HepG2 (cell line): ENCODE results near the gene LMAN2L. TPM values are rescaled to one million over a fixed set of nuclear protein-coding genes. Genes with fewer than 3 reads are reported as not detected.

Experiments
- ATAC-seq: fragments of 200-7000 bp; cut with Tn5 transposase; 3 replicates; pipeline ENCODE4 v1.9.1; 2020; ENCODE audit warnings: mild to moderate bottlenecking, moderate library complexity
- BruUV-seq: library from RNA; stranded (reverse); fragments of 400-500 nt; replicated peaks from 2 replicates; lab custom pipeline; 2021; lab: Mats Ljungman, UMichigan
- CTCF ChIA-PET: fragments of 300-600 bp; formaldehyde crosslinking; extraction: SDS; loops from one replicate; lab custom pipeline; 2021; ENCODE audit warnings: low total read pairs, inconsistent platforms, low intra/inter-chr PET ratio; lab: Yijun Ruan, JAX
- POLR2A ChIA-PET: fragments of 350-600 bp; sonication (Branson Sonifier 250); formaldehyde crosslinking; loops from one replicate; lab custom pipeline; 2020; ENCODE audit warnings: antibody characterized with exemption, inconsistent platforms; lab: Yijun Ruan, JAX
- DNase-seq: peaks from one replicate; pipeline ENCODE4 v3.0.0-alpha.2; 2015; ENCODE audit warnings: low spot score
- FAIRE-seq: peaks from 3 replicates; lab custom pipeline; 2011; peaks lifted over from hg19 to GRCh38; lab: Jason Lieb, UNC
- H2AFZ ChIP-seq: one replicate; pipeline ENCODE4 v1.6.1; 2011; ENCODE audit warnings: low read length, inconsistent platforms
- H3K27ac ChIP-seq: fragments of 300-600 bp; 3 replicates; pipeline ENCODE4 v1.8.0; 2011; ENCODE audit warnings: mixed run types, mild to moderate bottlenecking, mixed read lengths, low read length, inconsistent platforms; ENCODE audit not compliant: insufficient read depth; ENCODE audit errors: extremely low read length
- H3K27me3 ChIP-seq, 2 experiments: fragments of 200-600 bp in 1 of 2; 2 replicates in 1 of 2; 3 replicates in 1 of 2; pipeline versions ENCODE4 v1.6.0 to v1.8.0; 2011; ENCODE audit warnings: low read length in 2 of 2, mild to moderate bottlenecking in 2 of 2, moderate library complexity in 2 of 2, inconsistent platforms in 1 of 2; ENCODE audit not compliant: insufficient read depth in 2 of 2, control insufficient read depth in 1 of 2
- H3K36me3 ChIP-seq, 2 experiments: fragments of 200-600 bp in 1 of 2; replicated peaks in 1 of 2; 2 replicates in 1 of 2; 3 replicates in 1 of 2; pipeline versions ENCODE4 v1.5.1 to v1.8.0; 2011; ENCODE audit warnings: low read length in 2 of 2, inconsistent platforms in 1 of 2; ENCODE audit not compliant: insufficient read depth in 2 of 2, control insufficient read depth in 1 of 2
- H3K4me1 ChIP-seq: 2 replicates; pipeline ENCODE4 v1.5.1; 2012; ENCODE audit warnings: low read length, inconsistent platforms; ENCODE audit not compliant: insufficient read depth
- H3K4me2 ChIP-seq: 2 replicates; pipeline ENCODE4 v1.6.0; 2011; ENCODE audit warnings: low read depth, low read length, inconsistent platforms
- H3K4me3 ChIP-seq, 3 experiments: fragments of 200-600 bp in 1 of 3; sonication (generic), shearing (Covaris generic) in 1 of 3; replicated peaks in 1 of 3; 2 replicates each; pipeline ENCODE4 v1.5.1; 2011 to 2016; ENCODE audit warnings: low read length in 3 of 3, inconsistent platforms in 2 of 3, low read depth in 2 of 3, mild to moderate bottlenecking in 2 of 3, control low read depth in 1 of 3, mixed read lengths in 1 of 3; ENCODE audit not compliant: insufficient read depth in 1 of 3
- H3K79me2 ChIP-seq: one replicate; pipeline ENCODE4 v1.6.1; 2011; ENCODE audit warnings: low read length, inconsistent platforms; ENCODE audit not compliant: insufficient read depth
- H3K9ac ChIP-seq: 2 replicates; pipeline ENCODE4 v1.6.0; 2011; ENCODE audit warnings: mild to moderate bottlenecking, low read depth, low read length, inconsistent platforms; ENCODE audit not compliant: insufficient read depth
- H3K9me3 ChIP-seq: 2 replicates; pipeline ENCODE4 v1.5.1; 2012; ENCODE audit warnings: mild to moderate bottlenecking, low read length
- H4K20me1 ChIP-seq: 2 replicates; pipeline ENCODE4 v1.6.0; 2011; ENCODE audit warnings: inconsistent platforms, mild to moderate bottlenecking, low read length, moderate library complexity; ENCODE audit not compliant: insufficient read depth
- DPF2 ChIP-seq: sonication (generic); formaldehyde crosslinking; IDR thresholded peaks from 2 replicates; pipeline ENCODE4 v1.4.0; 2020; ENCODE audit warnings: mild to moderate bottlenecking, low read depth, missing genetic modification reagents, borderline replicate concordance
- ELF3 ChIP-seq: IDR thresholded peaks from 2 replicates; pipeline ENCODE4 v1.6.1; 2016; ENCODE audit warnings: missing genetic modification reagents, missing compliant biosample characterization
- GABPB1 ChIP-seq: IDR thresholded peaks from 2 replicates; pipeline ENCODE4 v1.6.1; 2016; ENCODE audit warnings: mild to moderate bottlenecking, missing genetic modification reagents, moderate library complexity, missing compliant biosample characterization
- MAX ChIP-seq: IDR thresholded peaks from 2 replicates; pipeline ENCODE4 v1.6.1; 2012; ENCODE audit warnings: inconsistent platforms
- MXD1 ChIP-seq: sonication (generic); formaldehyde crosslinking; IDR thresholded peaks from 2 replicates; pipeline ENCODE4 v1.4.0; 2020; ENCODE audit warnings: mild to moderate bottlenecking, missing genetic modification reagents
- NONO ChIP-seq, 2 experiments: fragments of 450-650 bp in 1 of 2; sonication (generic) in 1 of 2; formaldehyde crosslinking in 1 of 2; IDR thresholded peaks in 1 of 2; conservative IDR thresholded peaks in 1 of 2; 2 replicates each; pipeline versions ENCODE4 v1.6.1 to v1.8.0; 2017 to 2022; ENCODE audit warnings: mild to moderate bottlenecking in 1 of 2, missing genetic modification reagents in 1 of 2, moderate library complexity in 1 of 2
- UBTF ChIP-seq: sonication (generic); formaldehyde crosslinking; IDR thresholded peaks from 2 replicates; pipeline ENCODE4 v1.4.0; 2020; ENCODE audit warnings: mild to moderate bottlenecking, missing genetic modification reagents
- ZBTB14 ChIP-seq: sonication (generic); formaldehyde crosslinking; IDR thresholded peaks from 2 replicates; pipeline ENCODE4 v1.4.0; 2020; ENCODE audit warnings: missing genetic modification reagents
- ZNF687 ChIP-seq: sonication (generic); formaldehyde crosslinking; IDR thresholded peaks from 2 replicates; pipeline ENCODE4 v1.5.1; 2020; ENCODE audit warnings: mild to moderate bottlenecking, missing genetic modification reagents, moderate library complexity
- ZNF724P ChIP-seq: sonication (generic); formaldehyde crosslinking; IDR thresholded peaks from 2 replicates; pipeline ENCODE4 v1.8.0; 2022; ENCODE audit warnings: missing genetic modification reagents, borderline replicate concordance
- ZSCAN22 ChIP-seq: sonication (generic); formaldehyde crosslinking; IDR thresholded peaks from 2 replicates; pipeline ENCODE4 v1.4.0; 2020; ENCODE audit warnings: mild to moderate bottlenecking, missing genetic modification reagents
- WGBS: methylation state at CpG from one replicate; pipeline ENCODE4 v1.1.6; 2017; ENCODE audit warnings: low lambda C conversion rate; 5-methylcytosine and 5-hydroxymethylcytosine counted together
- in situ Hi-C: cut with HindIII; loops from 2 replicates; pipeline ENCODE4 v1.10.0; 2017; ENCODE audit warnings: low pct_unique_long_range_greater_than_20kb; ENCODE audit not compliant: extremely low pct_ligation_motif_present
- intact Hi-C: fragments of 100-400 bp; cut with micrococcal nuclease; formaldehyde crosslinking; loops from one replicate; pipeline ENCODE4 v1.10.0; 2022; ENCODE audit not compliant: unreplicated experiment
- polyA plus RNA-seq, 8 experiments: library from polyadenylated mRNA; depleted of rRNA in 3 of 8; stranded (reverse) in 7 of 8; unstranded in 1 of 8; fragments of >200 nt; fragmentation: Illumina TruSeq in 4 of 8; extraction: Trizol in 4 of 8; gene quantifications; 2 replicates each; pipeline versions ENCODE4 v1.2.1 to v1.2.3, GENCODE V29; 2011 to 2016; ENCODE audit warnings: low read depth in 4 of 8, missing spikeins in 1 of 8, mixed read lengths in 1 of 8; ENCODE audit not compliant: insufficient read depth in 1 of 8
- total RNA-seq, 5 experiments: library from RNA; depleted of rRNA; stranded (reverse); fragments of >200 nt; fragmentation: Illumina TruSeq; extraction: Trizol; gene quantifications; 2 replicates each; pipeline ENCODE4 v1.2.3, GENCODE V29; 2016; ENCODE audit warnings: low read depth in 1 of 5

Gene LMAN2L
- total and polyA plus RNA-seq, 2 of the 13 experiments (the other 11 are each of a cell fraction or from before 2014, with no cell fraction given): 39.1 to 57.9 TPM

GRCh38 chr2:96687711-96688640 is 51.9 kb downstream of the LMAN2L start:
- WGBS: 26% methylated on average over 21 of the region's 27 CpGs
- FAIRE-seq: no peak
- Histone ChIP-seq H3K9me3 (no peaks in the 10 kb centered on the region), H3K4me3 (peak overlapping the region in 1 of 3 experiments; percentile 41; a peak in 1 of 6 replicates), H3K9ac (no peak overlapping the region), H3K27me3 (peaks cover 8 to 33% of the 10 kb centered on the region in 2 experiments; a peak in 3 of 5 replicates), H4K20me1 (no peaks in the 10 kb centered on the region), H3K27ac (no peak overlapping the region), H3K36me3 (no peaks in the 10 kb centered on the region), H2AFZ (no peak overlapping the region), H3K79me2 (no peaks in the 10 kb centered on the region), H3K4me2 (peak overlapping the region; percentile 59), H3K4me1 (peaks cover 62% of the 10 kb centered on the region)
- ATAC-seq: peak; percentile 6; the same call in 2 of the 3 replicates
- DNase-seq: no peak
- in situ Hi-C loops: no loop called here
- intact Hi-C loops: loop anchor here (5.0 kb wide), 2 partner anchors 74 to 86 kb away; partner anchors contain the start of gene CNNM4
- no TSS peak for BruUV-seq
- ChIA-PET POLR2A (no interaction called here), CTCF (no interaction called here)
- TF ChIP-seq DPF2 (CRISPR knock-in tag) (no peak), NONO (IDR thresholded peaks at IDR 0.05) (no peak), NONO (CRISPR knock-in tag; conservative IDR thresholded peaks at IDR 0.05) (0 out of 2 replicates have a peak, but pooled peaks have one; percentile 32), ELF3 (CRISPR knock-in tag) (no peak), UBTF (CRISPR knock-in tag) (peak; percentile 86), ZNF724P (CRISPR knock-in tag) (no peak), ZBTB14 (CRISPR knock-in tag) (no peak), GABPB1 (CRISPR knock-in tag) (peak; percentile 16; the same call in 1 of the 2 replicates), MXD1 (CRISPR knock-in tag) (0 out of 2 replicates have a peak, but pooled peaks have one; percentile 37), ZSCAN22 (CRISPR knock-in tag) (peak; percentile 93), ZNF687 (peak; percentile 43), MAX (peak; percentile 41; the same call in 1 of the 2 replicates)
